NCI-H226 (cell line): ENCODE results near the gene C13orf46.
"Not testable (repeated sequence)": the region's sequence is repeated elsewhere in the genome, so short reads cannot be mapped to it uniquely, and the experiment has no call there.

Experiments used
- DNase-seq: peaks from one replicate; pipeline ENCODE4 v3.0.0-alpha.2; 2015

C13orf46 gene

GRCh38 chr13:113991676-113992179, 17.9 kb upstream of the C13orf46 start:
- DNase-seq = no peak

DNA sequence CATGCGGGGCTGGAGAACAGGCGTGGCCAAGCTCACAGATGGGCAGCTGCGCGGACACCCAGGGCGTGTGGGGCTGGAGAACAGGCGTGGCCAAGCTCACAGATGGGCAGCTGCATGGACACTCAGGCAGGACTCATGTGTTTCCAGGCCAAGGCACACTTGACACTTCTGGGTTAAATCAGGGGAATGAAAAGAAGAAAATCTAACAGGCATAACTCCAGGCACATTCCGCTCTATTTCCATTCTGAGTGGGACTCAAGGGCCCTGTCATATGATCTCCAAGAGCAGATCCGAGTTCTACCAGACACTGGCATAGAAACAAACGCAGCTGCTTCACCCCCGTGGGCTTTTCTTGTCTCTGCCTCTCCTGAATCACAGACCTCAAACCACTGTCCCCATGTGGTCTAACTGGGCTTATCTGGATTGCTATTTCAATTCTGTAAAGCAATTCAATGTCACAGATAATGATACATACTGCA, 17.4 kb upstream of the C13orf46 start:
- DNase-seq = no peak

DNA sequence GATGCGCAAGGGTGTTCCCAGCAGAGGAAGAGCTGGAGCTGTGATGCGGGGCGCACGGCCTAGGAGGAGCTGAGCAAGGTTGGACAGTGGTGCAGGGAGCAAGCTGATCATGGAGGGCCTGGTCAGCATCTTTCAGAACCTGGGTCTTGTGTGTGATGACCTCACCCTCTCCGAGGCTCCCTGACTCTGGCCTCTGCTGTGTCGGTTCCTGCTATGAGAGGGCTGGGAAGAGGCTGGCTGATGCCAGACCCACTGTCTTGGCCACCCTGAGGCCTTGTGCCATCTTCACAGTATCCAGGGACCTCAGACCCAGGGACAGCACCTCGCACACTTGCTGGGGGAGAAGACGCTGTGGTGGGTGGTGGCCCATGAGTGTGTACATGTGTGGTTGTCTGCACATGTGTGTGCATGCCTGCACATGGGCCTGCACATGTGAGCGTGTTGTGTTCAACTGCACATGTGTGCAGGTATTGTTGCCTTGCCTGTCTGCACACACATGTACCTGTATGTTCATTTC, 16.5 kb upstream of the C13orf46 start:
- no peak for DNase-seq

- DNase-seq = no peak
Observed at GRCh38 chr13:113989585-113990300, 15.9 kb upstream of the C13orf46 start.

- not testable (repeated sequence) for DNase-seq
Observed at GRCh38 chr13:113988859-113989258, 15.0 kb upstream of the C13orf46 start.

DNA sequence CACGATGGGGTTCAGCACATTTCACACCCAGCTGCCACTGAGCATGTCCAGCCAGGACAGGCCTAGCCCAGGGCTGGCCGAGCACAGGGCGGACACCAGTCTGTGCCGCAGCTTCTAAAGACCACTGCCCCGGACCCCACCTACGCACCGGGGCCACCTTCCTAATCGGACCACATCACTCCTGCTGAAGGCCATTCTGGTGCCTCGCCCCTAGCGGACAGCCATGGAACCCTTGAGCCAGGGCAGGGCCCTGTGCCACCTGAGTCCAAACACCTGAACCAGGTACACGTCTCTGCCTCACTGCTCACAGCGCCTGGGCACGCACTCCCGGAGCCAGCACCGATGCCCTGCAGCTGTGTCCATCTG, 8.4 kb upstream of the C13orf46 start:
- DNase-seq = no peak

DNA sequence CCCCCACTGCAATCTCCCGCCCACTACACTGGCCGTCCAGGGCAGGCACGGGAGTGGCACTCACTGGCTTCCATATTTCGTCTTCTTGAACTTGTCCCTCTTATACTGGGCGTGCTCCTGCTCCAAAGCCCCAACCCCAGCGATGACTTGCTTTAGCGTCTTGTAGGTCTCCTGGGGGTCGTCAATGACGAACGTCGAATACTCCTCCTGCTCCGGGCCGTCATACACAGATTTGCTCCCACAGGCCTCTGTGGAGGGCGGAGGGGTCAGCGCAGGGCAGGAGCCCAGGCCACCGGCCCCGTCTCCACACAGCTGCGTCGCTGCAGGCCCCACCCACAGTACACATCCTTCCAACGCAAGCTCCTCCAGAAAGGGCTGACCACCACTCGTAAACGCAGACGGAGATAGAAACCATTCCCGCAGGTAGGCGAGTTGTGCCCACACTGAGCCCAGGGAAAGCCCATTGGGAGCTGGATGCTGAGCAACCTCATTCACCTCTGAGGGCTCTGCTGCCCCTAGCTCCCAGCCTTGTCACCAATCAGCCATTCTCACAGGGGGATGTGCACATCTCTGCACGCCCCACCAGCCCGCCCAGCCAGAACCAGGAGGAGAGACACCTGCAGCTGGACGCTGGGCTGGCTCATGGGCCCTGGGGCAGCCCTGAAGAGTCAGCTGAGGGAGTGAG, 7.9 kb upstream of the C13orf46 start:
- DNase-seq = no peak

DNA sequence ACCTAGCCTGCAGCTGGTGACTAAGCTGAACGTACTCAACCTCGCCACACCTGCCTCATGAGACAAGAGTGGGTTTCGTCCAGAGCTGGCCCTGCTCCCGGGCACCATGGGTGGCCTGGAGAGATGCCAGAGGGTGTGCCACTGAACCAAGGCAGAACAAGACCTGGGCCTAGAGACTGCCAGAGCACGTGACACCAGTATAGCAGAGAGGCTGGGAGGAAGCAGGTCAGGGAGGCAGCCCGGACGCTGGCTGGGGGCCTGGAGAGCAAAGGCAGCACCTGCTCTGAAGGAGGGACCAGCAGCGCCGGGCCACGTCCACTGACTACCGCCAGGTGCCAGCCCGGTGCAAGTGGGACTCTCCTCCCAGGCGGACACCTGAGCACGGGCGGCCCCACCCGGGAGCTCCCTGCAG, 7.3 kb upstream of the C13orf46 start:
- DNase-seq = peak; percentile 89

- no peak for DNase-seq
Observed at GRCh38 chr13:113980489-113981064, 6.7 kb upstream of the C13orf46 start.

GRCh38 chr13:113979791-113980471, 6.1 kb upstream of the C13orf46 start:
- no peak for DNase-seq

DNA sequence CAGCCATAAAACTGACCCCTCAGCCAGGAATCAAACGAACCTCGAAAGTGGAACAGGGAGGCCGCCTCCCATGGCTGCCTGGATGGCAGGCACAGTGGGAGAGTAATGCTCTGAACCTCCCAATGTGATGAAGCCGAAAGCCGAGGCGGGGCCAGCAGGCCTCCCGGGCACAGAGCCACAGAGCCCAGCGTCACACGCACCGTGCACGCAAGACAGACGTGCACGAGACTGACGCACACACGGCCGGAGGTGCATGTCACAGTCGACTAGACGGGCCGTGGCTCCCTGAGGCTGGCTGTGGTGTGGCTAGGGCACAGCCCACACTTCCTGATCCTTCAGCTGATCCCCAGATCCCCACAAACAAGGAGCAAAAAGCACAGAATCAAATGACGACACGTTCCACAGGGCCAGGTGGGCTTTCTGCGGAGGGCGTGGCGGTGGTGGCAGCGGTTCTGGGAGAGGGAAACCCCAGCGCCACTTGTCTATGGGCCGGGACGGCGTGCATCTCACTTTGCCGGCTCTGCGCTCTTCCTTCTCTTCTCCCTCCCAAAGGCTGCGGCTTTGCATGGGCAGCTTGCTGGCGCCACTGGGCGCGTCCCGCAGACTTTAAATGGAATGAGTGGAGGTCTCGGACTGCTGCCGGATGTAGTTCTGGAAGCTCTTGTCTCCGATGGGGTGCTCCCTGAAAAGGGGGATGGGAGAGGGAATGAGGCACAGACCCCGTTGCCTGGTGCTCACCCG, 5.0 kb upstream of the C13orf46 start:
- no peak for DNase-seq

- DNase-seq = no peak
Observed at GRCh38 chr13:113977976-113978375, 4.1 kb upstream of the C13orf46 start.

DNA sequence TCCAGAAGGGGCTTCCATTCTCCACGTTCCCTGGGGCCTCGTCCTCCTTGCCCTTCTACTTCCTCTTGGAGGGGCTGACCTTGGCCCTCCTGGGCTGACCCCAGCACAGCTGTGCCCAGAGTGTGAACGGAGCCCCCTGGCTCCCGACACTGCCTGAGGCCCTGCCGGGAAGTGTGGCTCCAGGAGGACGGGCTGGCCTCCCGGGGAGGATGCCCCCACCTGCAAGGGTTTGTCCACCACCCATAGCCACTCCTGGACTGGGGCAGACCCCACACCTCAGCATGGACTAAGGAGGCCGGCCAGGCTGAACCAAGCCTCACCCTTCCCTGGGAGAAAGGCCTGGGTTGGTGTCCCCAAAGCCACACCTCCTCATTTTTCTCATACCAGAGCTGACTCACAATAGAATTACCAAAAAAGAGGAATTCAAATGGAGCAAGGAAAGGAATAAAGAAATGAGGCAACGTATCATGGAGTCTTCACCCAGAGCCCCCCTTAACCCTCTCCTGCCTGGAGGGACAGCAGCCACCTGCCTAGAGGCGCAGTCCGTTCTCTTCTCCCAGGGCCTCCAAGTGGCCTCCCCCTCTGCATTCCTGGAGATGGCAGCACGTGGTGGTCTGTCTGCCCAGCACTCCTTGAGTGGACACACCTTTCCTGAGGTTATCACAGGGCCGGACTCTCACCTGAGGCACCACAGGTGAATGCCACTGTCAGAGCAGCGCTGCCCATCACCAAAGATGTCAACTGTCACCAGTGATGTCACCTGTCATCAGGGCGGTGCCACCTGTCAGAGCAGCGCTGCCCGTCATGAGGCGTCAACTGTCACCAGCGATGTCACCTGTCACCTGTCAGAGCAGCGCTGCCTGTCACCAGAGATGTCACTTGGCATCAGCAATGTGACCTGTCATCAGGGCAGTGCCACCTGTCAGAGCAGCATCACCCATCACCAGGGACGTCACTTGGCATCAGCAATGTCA, 3.1 kb upstream of the C13orf46 start:
- peak; percentile 83 for DNase-seq

GRCh38 chr13:113975416-113975815, 1.5 kb upstream of the C13orf46 start:
- no peak for DNase-seq

DNA sequence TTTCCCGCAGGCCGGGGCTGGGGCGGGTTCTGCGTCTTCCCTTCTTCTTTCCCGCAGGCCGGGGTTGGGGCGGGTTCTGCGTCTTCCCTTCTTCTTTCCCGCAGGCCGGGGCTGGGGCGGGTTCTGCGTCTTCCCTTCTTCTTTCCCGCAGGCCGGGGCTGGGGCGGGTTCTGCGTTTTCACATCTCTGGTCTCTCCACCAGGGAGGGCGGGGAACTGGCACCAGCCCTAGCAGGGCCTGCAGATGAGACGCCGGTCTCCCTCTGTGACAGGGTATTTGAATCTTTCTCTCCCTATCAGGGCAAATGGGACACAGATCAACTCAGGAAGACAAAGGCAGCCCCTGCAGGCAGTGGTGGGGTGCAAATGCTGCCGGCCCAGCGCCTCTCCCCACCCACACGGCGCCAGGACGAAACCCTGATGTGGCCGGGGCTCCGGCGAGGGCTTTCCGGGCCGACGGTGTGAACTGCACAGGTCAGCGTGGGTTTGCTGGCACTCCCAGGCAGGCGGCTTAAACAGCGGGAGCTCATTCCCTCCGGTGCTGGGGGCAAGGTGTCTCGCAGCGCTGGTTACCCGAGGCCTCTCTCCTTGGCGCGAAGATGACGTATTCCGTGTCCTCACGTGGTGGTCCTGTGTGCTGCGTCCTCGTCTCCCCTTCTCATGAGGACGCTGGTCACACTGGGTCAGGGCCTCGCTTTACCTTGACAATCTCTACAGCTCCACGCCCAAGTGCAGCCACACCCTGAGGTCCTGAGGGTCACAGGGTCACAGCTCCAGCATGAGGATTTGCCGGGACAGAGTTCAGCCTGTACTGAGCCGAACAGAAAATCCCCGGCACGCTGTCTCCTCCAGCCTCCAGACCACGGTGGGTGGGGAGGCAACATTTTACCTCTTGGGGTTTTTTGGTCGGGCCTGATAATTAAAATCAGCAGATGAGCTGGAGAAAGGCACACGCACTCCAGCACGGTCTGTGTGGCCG, 717 bp upstream of the C13orf46 start:
- DNase-seq = no peak

DNA sequence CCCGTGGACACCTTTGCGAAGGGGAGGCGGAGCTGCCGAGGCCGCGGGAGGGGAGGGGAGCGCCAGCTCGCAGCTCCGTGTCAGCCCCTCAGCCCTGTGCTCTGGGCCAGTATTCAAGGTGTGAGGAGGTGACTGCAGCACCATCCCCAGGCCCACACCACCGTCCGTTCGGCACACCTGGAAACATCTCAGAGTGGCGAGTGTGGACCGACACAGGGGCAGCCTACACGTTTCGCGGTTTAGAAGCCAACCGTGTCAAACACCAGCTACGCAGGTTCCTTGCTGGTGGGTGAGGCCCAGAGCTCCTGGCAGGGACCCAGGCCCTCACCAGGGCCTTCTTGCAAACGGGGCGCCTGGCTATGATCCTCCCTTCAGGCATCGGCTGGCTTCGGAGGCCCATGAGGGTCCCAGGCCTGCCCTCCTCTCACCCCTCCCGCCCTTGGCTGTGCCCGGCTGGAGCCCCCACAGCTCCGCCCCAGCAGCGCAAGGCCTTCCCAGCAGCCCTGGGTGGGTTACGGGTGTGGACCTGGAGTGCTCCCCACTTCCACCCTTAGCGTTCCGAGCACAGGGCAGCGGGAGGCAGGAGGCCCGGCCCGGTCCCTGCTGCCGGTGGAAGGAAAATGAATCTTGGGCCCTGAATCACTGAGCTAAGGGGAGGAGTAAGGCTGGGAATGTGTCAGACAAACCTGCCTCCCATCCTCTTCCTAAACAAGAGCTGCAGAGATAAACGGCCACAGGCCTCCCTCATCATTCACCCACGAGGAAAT, 1.2 kb downstream of the C13orf46 start:
- no peak for DNase-seq

GRCh38 chr13:113971471-113972231, 2.2 kb downstream of the C13orf46 start:
- no peak for DNase-seq

GRCh38 chr13:113970810-113971470, 2.9 kb downstream of the C13orf46 start:
- peak; percentile 95 for DNase-seq
